GM21619 (cell line): ENCODE results near the gene KCNK18.
A peak's percentile ranks its signal among the peaks of the same experiment; 100 is the strongest.

Experiments
- ATAC-seq: cut with Tn5 transposase; IDR thresholded peaks from one replicate; pipeline ENCODE4 v1.9.1; 2021; ENCODE audit not compliant: unreplicated experiment

The KCNK18 gene

GRCh38 chr10:117197189-117197588 is at the start of gene KCNK18:
Gene KCNK18, plus strand, starts transcription at chr10:117197489. Its CDS starts 0 bp downstream, at chr10:117197489.
- no peak for ATAC-seq

GRCh38 chr10:117148284-117148683 is 49.0 kb upstream of the KCNK18 start:
- no peak for ATAC-seq

GRCh38 chr10:117152668-117153067 is 44.6 kb upstream of the KCNK18 start:
- no peak for ATAC-seq

GRCh38 chr10:117158297-117158696 is 39.0 kb upstream of the KCNK18 start:
- ATAC-seq: no peak

- ATAC-seq: no peak
Measured at GRCh38 chr10:117159390-117159789, 37.9 kb upstream of the KCNK18 start.

GRCh38 chr10:117160567-117160966 is 36.7 kb upstream of the KCNK18 start:
- ATAC-seq: no peak

GRCh38 chr10:117161386-117162033 is 35.8 kb upstream of the KCNK18 start:
- no peak for ATAC-seq

GRCh38 chr10:117162093-117163060 is 34.9 kb upstream of the KCNK18 start:
- ATAC-seq: no peak

- no peak for ATAC-seq
Measured at GRCh38 chr10:117163061-117163953, 34.0 kb upstream of the KCNK18 start.

GRCh38 chr10:117163954-117164548 is 33.2 kb upstream of the KCNK18 start:
- ATAC-seq: no peak

GRCh38 chr10:117164592-117165537 is 32.4 kb upstream of the KCNK18 start:
- no peak for ATAC-seq

GRCh38 chr10:117165538-117166417 is 31.5 kb upstream of the KCNK18 start:
- ATAC-seq: no peak

- ATAC-seq: no peak
Measured at GRCh38 chr10:117166418-117167345, 30.6 kb upstream of the KCNK18 start.

GRCh38 chr10:117167346-117167788 is 29.9 kb upstream of the KCNK18 start:
- ATAC-seq: no peak

- peak; percentile 91 for ATAC-seq
Measured at GRCh38 chr10:117167789-117168674, 29.3 kb upstream of the KCNK18 start.

GRCh38 chr10:117168729-117169128 is 28.6 kb upstream of the KCNK18 start:
- no peak for ATAC-seq
